ENCODE results near the gene SLC35E1. TPM values are rescaled to one million over a fixed set of nuclear protein-coding genes. Genes with fewer than 3 reads are reported as not detected.

The SLC35E1 gene
- total RNA-seq, 1 donor from 2014 or later, result 63.1 TPM

GRCh38 chr19:16541526-16542044 lies 30.6 kb downstream of the SLC35E1 start:
- Mint-ChIP-seq H3K27me3 (ENCODE audit: low read depth, unreplicated experiment) (no peaks in the 10 kb centered on the region), H3K4me1 (ENCODE audit: low read depth, unreplicated experiment) (peaks cover 16% of the 10 kb centered on the region), H3K4me3 (ENCODE audit: unreplicated experiment) (peak overlapping the region; percentile 93), H3K27ac (ENCODE audit: unreplicated experiment) (peak overlapping the region; percentile 73), H3K9me3 (ENCODE audit: unreplicated experiment) (peaks cover 6% of the 10 kb centered on the region), H3K36me3 (ENCODE audit: low read depth, unreplicated experiment) (peaks cover 23% of the 10 kb centered on the region)
- no peaks in the 10 kb centered on the region for H3K27me3 ChIP-seq (ENCODE audit: insufficient read depth, low read length)
- no peaks in the 10 kb centered on the region for H3K9me3 ChIP-seq (ENCODE audit: insufficient read depth, low read depth, low read length)
- peak overlapping the region; percentile 95 for H3K9ac ChIP-seq (ENCODE audit: low read length)
- peak overlapping the region; percentile 97 for H3K4me2 ChIP-seq (ENCODE audit: low read length)
- DNase-seq (ENCODE audit: low read depth) (no peak), FAIRE-seq (no peak)
- H3K4me1 ChIP-seq (ENCODE audit: insufficient read depth, low read length), result peaks cover 13% of the 10 kb centered on the region
- H3K36me3 ChIP-seq (ENCODE audit: insufficient read depth, low read length), result no peaks in the 10 kb centered on the region
- peak overlapping the region; percentile 95 for H3K4me3 ChIP-seq (ENCODE audit: insufficient read depth, low read depth, low read length)
- H3K27ac ChIP-seq (ENCODE audit: low read depth, low read length), result peak overlapping the region; percentile 85
- peaks cover 78% of the 10 kb centered on the region for H3K79me2 ChIP-seq (ENCODE audit: insufficient read depth, low read length)
- TF ChIP-seq EZH2 (IDR thresholded peaks at IDR 0.05; ENCODE audit: insufficient read depth, low read length) (no peak), CTCF (IDR thresholded peaks at IDR 0.05; ENCODE audit: insufficient read depth, low read depth, low read length) (no peak)
- H4K20me1 ChIP-seq (ENCODE audit: insufficient read depth, low read length), result peaks cover 52% of the 10 kb centered on the region
- H2AFZ ChIP-seq (ENCODE audit: low read depth, low read length), result peak overlapping the region; percentile 68

- Mint-ChIP-seq H3K9me3 (ENCODE audit: unreplicated experiment) (peaks cover 6% of the 10 kb centered on the region), H3K27ac (ENCODE audit: unreplicated experiment) (peak overlapping the region; percentile 73), H3K4me3 (ENCODE audit: unreplicated experiment) (peak overlapping the region; percentile 93), H3K4me1 (ENCODE audit: low read depth, unreplicated experiment) (peaks cover 16% of the 10 kb centered on the region), H3K27me3 (ENCODE audit: low read depth, unreplicated experiment) (no peaks in the 10 kb centered on the region), H3K36me3 (ENCODE audit: low read depth, unreplicated experiment) (peaks cover 23% of the 10 kb centered on the region)
- Histone ChIP-seq H3K79me2 (ENCODE audit: insufficient read depth, low read length) (peaks cover 85% of the 10 kb centered on the region), H3K4me1 (ENCODE audit: insufficient read depth, low read length) (peaks cover 13% of the 10 kb centered on the region), H2AFZ (ENCODE audit: low read depth, low read length) (no peak overlapping the region), H3K36me3 (ENCODE audit: insufficient read depth, low read length) (no peaks in the 10 kb centered on the region), H3K4me2 (ENCODE audit: low read length) (peak overlapping the region; percentile 97), H3K27me3 (ENCODE audit: insufficient read depth, low read length) (no peaks in the 10 kb centered on the region), H3K9ac (ENCODE audit: low read length) (peak overlapping the region; percentile 95), H3K4me3 (ENCODE audit: insufficient read depth, low read depth, low read length) (peak overlapping the region; percentile 95), H3K27ac (ENCODE audit: low read depth, low read length) (peak overlapping the region; percentile 85), H4K20me1 (ENCODE audit: insufficient read depth, low read length) (peaks cover 58% of the 10 kb centered on the region), H3K9me3 (ENCODE audit: insufficient read depth, low read depth, low read length) (no peaks in the 10 kb centered on the region)
- DNase-seq (ENCODE audit: low read depth) (no peak), FAIRE-seq (no peak)
- no peak for TF ChIP-seq CTCF (IDR thresholded peaks at IDR 0.05; ENCODE audit: insufficient read depth, low read depth, low read length)
- no peak for TF ChIP-seq EZH2 (IDR thresholded peaks at IDR 0.05; ENCODE audit: insufficient read depth, low read length)
These were observed 31.3 kb downstream of the SLC35E1 start for GRCh38 chr19:16540948-16541347.

- Histone ChIP-seq H3K36me3 (ENCODE audit: insufficient read depth, low read length) (peaks cover 13% of the 10 kb centered on the region), H4K20me1 (ENCODE audit: insufficient read depth, low read length) (peaks cover 81% of the 10 kb centered on the region), H3K4me2 (ENCODE audit: low read length) (no peak overlapping the region), H3K4me3 (ENCODE audit: insufficient read depth, low read depth, low read length) (no peak overlapping the region), H3K79me2 (ENCODE audit: insufficient read depth, low read length) (peaks cover 74% of the 10 kb centered on the region), H3K4me1 (ENCODE audit: insufficient read depth, low read length) (peaks cover 7% of the 10 kb centered on the region), H3K27ac (ENCODE audit: low read depth, low read length) (no peak overlapping the region), H3K9ac (ENCODE audit: low read length) (no peak overlapping the region), H3K9me3 (ENCODE audit: insufficient read depth, low read depth, low read length) (no peaks in the 10 kb centered on the region), H3K27me3 (ENCODE audit: insufficient read depth, low read length) (no peaks in the 10 kb centered on the region), H2AFZ (ENCODE audit: low read depth, low read length) (no peak overlapping the region)
- H3K4me3 Mint-ChIP-seq (ENCODE audit: unreplicated experiment), result no peak overlapping the region
- DNase-seq (ENCODE audit: low read depth) (no peak), FAIRE-seq (no peak)
- TF ChIP-seq EZH2 (IDR thresholded peaks at IDR 0.05; ENCODE audit: insufficient read depth, low read length) (no peak), CTCF (IDR thresholded peaks at IDR 0.05; ENCODE audit: insufficient read depth, low read depth, low read length) (no peak)
- peaks cover 6% of the 10 kb centered on the region for H3K9me3 Mint-ChIP-seq (ENCODE audit: unreplicated experiment)
- H3K27ac Mint-ChIP-seq (ENCODE audit: unreplicated experiment), result no peak overlapping the region
- no peaks in the 10 kb centered on the region for H3K27me3 Mint-ChIP-seq (ENCODE audit: low read depth, unreplicated experiment)
- peaks cover 5% of the 10 kb centered on the region for H3K4me1 Mint-ChIP-seq (ENCODE audit: low read depth, unreplicated experiment)
- peaks cover 27% of the 10 kb centered on the region for H3K36me3 Mint-ChIP-seq (ENCODE audit: low read depth, unreplicated experiment)
These were observed 35.1 kb downstream of the SLC35E1 start for GRCh38 chr19:16537111-16537510.

All from astrocyte (in vitro differentiated cells and primary cell).